GM06990 (cell line): ENCODE data around the gene ROBO1.

Source experiments
- DNase-seq: peaks from one replicate; pipeline ENCODE4 v3.0.0-alpha.2; 2011; ENCODE audit not compliant: insufficient read length; ENCODE audit errors: extremely low read depth
- H3K27me3 ChIP-seq: replicated peaks from 2 replicates; pipeline ENCODE4 v1.6.0; 2011; ENCODE audit warnings: low read length; ENCODE audit not compliant: control insufficient read depth, insufficient read depth
- H3K36me3 ChIP-seq: 2 replicates; pipeline ENCODE4 v1.5.1; 2011; ENCODE audit warnings: low read length; ENCODE audit not compliant: control insufficient read depth, insufficient read depth
- H3K4me3 ChIP-seq: replicated peaks from 2 replicates; pipeline ENCODE4 v1.5.1; 2011; ENCODE audit warnings: low read depth, mild to moderate bottlenecking, control low read depth, low read length
- CTCF ChIP-seq: IDR thresholded peaks from 2 replicates; pipeline ENCODE4 v1.5.1; 2011; ENCODE audit warnings: low read length, control low read depth, mild to moderate bottlenecking, inconsistent platforms; ENCODE audit not compliant: insufficient read depth, poor library complexity, severe bottlenecking

The ROBO1 gene

DNA sequence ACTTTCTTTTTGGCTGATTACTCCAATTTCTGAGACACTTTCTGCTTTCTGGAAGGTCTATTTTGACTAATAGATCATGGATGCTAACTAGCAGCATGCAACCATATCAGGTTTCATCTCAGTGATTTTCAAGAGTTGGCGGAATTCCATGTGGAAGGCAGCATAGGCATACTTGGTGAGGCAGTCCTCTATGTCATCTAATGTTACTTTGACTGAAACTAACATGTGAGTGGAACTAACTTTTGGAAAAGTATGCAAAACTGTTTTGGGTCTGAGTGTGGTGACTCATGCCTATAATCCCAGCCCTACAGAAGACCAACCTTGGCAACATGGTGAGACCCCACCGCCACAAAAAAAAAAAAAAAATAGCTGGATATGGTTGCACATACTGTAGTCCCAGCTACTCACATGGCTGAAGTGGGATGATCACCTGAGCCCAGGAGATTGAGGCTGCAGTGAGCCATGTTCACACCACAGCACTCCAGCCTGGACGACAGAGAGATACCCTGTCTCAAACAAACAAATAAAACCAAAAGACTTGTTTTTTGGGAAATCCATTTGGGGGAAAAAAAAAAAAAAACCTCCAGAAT lies 1033.7 kb downstream of the ROBO1 start:
- no peak for TF ChIP-seq CTCF
- Histone ChIP-seq H3K4me3 (no peak overlapping the region), H3K27me3 (no peaks in the 10 kb centered on the region), H3K36me3 (no peaks in the 10 kb centered on the region)
- no peak for DNase-seq

DNA sequence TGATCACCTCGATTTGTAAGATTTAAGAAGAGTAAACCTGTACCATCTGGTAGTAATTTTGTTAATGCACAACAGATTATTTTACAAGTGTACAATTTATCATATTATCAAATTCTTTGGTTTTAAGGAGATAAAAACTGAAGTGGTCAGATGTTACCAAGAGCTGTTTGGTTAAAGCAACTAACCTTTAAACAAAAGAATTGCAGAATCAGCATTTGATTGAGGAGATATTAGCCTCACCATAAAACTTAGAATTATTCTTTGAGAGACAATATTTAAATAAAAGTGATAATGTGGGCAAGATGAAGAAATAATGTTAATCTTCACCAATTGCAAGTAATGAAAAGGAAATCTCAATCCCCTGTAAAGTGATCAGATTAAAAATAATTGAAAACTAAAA lies 1034.9 kb downstream of the ROBO1 start:
- no peak for TF ChIP-seq CTCF
- Histone ChIP-seq H3K27me3 (no peaks in the 10 kb centered on the region), H3K36me3 (no peaks in the 10 kb centered on the region), H3K4me3 (no peak overlapping the region)
- DNase-seq = no peak

- no peak for DNase-seq
- Histone ChIP-seq H3K36me3 (no peaks in the 10 kb centered on the region), H3K4me3 (no peak overlapping the region), H3K27me3 (no peaks in the 10 kb centered on the region)
- no peak for TF ChIP-seq CTCF
These were observed 1035.3 kb downstream of the ROBO1 start for GRCh38 chr3:78732471-78732870.

DNA sequence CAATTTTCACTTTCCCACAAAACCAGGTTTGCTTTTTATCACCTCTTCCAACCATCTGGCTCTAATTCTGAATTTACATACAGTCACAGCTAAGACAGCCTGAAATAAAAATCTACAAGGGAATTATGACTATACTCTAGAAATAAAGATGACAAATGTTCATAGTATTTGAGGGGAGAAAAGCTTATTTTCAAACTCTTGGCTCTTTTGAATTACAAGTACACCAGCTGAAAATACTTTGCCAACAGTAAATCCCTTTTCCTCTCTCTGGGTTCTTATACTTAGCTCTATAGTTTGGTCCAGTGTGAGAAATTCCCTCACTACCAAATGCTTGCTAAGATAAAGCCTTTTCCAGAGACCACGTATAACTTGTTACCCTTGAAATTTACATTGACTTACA lies 1037.9 kb downstream of the ROBO1 start:
- no peak for DNase-seq
- TF ChIP-seq CTCF = no peak
- Histone ChIP-seq H3K27me3 (no peaks in the 10 kb centered on the region), H3K4me3 (no peak overlapping the region), H3K36me3 (no peaks in the 10 kb centered on the region)

GRCh38 chr3:78728406-78729145 lies 1039.2 kb downstream of the ROBO1 start:
- no peak for DNase-seq
- H3K36me3 ChIP-seq = no peaks in the 10 kb centered on the region
- no peaks in the 10 kb centered on the region for H3K27me3 ChIP-seq
- TF ChIP-seq CTCF = no peak
- no peak overlapping the region; the same call in 1 of the 2 replicates for H3K4me3 ChIP-seq

GRCh38 chr3:78726545-78726944 lies 1041.3 kb downstream of the ROBO1 start:
- DNase-seq = no peak
- H3K36me3 ChIP-seq = no peaks in the 10 kb centered on the region
- H3K4me3 ChIP-seq = no peak overlapping the region
- H3K27me3 ChIP-seq = no peaks in the 10 kb centered on the region
- TF ChIP-seq CTCF = no peak
